ENCODE measurements around the gene WDR19.

Gene WDR19

DNA sequence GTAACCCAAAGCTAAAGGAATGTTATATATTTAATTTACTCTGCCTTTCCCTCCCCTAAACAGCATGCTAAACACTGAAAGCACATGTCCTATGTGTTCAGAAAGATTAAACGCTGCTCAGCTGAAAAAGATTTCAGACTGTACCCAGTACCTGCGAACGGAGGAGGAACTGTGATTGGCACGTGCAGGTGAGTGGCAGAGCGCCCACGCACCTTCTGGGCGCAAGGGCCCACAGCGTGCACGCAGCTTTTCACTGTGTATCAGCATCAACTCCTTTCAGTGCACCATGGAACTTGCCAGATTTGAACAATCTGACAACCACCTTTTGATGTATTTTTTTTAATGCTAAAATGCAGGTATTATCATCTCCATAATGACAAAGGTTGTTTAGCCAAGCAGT lies 96.1 kb downstream of the WDR19 start:
- no peak for DNase-seq (ENCODE audit: low read depth)
- TF ChIP-seq, protein P1, sequence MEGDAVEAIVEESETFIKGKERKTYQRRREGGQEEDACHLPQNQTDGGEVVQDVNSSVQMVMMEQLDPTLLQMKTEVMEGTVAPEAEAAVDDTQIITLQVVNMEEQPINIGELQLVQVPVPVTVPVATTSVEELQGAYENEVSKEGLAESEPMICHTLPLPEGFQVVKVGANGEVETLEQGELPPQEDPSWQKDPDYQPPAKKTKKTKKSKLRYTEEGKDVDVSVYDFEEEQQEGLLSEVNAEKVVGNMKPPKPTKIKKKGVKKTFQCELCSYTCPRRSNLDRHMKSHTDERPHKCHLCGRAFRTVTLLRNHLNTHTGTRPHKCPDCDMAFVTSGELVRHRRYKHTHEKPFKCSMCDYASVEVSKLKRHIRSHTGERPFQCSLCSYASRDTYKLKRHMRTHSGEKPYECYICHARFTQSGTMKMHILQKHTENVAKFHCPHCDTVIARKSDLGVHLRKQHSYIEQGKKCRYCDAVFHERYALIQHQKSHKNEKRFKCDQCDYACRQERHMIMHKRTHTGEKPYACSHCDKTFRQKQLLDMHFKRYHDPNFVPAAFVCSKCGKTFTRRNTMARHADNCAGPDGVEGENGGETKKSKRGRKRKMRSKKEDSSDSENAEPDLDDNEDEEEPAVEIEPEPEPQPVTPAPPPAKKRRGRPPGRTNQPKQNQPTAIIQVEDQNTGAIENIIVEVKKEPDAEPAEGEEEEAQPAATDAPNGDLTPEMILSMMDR (IDR thresholded peaks at IDR 0.05; ENCODE audit: insufficient read depth, low read depth, low read length, missing control alignments), result no peak

GRCh38 chr4:39279416-39279815 lies 97.1 kb downstream of the WDR19 start:
- no peak for DNase-seq (ENCODE audit: low read depth)
- TF ChIP-seq, protein P1 (IDR thresholded peaks at IDR 0.05; ENCODE audit: insufficient read depth, low read depth, low read length, missing control alignments), result no peak
- no peak overlapping the region for H3K4me3 ChIP-seq (ENCODE audit: low read length)

More for the DNA sequence above, 96.1 kb downstream of the WDR19 start:
- no peak overlapping the region for H3K4me3 ChIP-seq (ENCODE audit: low read length)

DNA sequence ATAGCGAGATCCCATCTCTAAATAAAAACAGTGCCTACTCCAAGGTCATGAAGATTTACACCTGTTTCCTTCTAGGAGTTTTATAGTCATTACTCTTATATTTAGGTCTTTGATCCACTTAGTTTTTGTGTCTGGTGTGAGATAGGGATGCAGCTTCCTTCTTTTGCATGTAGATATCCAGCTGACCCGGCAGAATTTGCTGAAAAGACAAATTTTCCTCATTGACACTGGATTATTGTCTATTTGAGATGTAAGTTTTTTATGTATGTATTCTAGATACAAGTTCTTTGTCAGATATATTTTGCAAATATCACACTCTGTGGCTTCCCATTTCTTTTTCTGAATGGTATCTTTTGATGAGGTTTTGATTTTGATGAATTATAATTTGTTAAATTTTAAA lies 98.4 kb downstream of the WDR19 start:
- no peak for DNase-seq (ENCODE audit: low read depth)
- TF ChIP-seq, protein P1 (IDR thresholded peaks at IDR 0.05; ENCODE audit: insufficient read depth, low read depth, low read length, missing control alignments), result no peak
- no peak overlapping the region for H3K4me3 ChIP-seq (ENCODE audit: low read length)

- TF ChIP-seq, protein P1 (IDR thresholded peaks at IDR 0.05; ENCODE audit: insufficient read depth, low read depth, low read length, missing control alignments), result no peak
- no peak for DNase-seq (ENCODE audit: low read depth)
- no peak overlapping the region for H3K4me3 ChIP-seq (ENCODE audit: low read length)
These were observed 102.9 kb downstream of the WDR19 start for GRCh38 chr4:39285111-39285795.

- no peak overlapping the region for H3K4me3 ChIP-seq (ENCODE audit: low read length)
- TF ChIP-seq, protein P1 (IDR thresholded peaks at IDR 0.05; ENCODE audit: insufficient read depth, low read depth, low read length, missing control alignments), result no peak
- no peak for DNase-seq (ENCODE audit: low read depth)
These were observed 103.5 kb downstream of the WDR19 start for GRCh38 chr4:39285853-39286252.

DNA sequence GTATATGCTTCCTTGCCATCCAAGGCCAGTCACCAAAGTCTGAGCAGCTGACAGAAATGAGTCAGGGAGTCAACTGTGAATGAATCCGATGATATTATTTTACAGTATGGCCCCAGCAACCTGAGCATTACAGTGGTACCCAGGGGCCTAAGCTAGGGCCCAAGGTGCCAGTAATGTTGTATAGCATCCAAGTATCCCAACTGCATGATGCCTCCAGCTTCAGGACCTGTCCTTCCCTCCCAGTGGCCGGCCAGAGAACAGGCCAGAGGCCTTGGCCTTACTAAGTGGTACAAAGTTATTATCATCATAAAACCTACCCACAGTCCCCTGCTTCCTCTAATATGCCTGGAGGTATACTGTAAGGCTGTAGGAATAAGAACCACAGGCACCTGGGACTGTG lies 103.9 kb downstream of the WDR19 start:
- TF ChIP-seq, protein P1 (IDR thresholded peaks at IDR 0.05; ENCODE audit: insufficient read depth, low read depth, low read length, missing control alignments), result no peak
- DNase-seq (ENCODE audit: low read depth), result no peak

GRCh38 chr4:39287223-39287622 lies 104.9 kb downstream of the WDR19 start:
- TF ChIP-seq, protein P1 (IDR thresholded peaks at IDR 0.05; ENCODE audit: insufficient read depth, low read depth, low read length, missing control alignments), result no peak
- no peak for DNase-seq (ENCODE audit: low read depth)
- H3K4me3 ChIP-seq (ENCODE audit: low read length), result no peak overlapping the region

More for the DNA sequence above, 103.9 kb downstream of the WDR19 start:
- no peak overlapping the region for H3K4me3 ChIP-seq (ENCODE audit: low read length)
